Astrocyte (in vitro differentiated cells and primary cell): Measurements from ENCODE around the gene CSNK1G2. TPM values are rescaled to one million over a fixed set of nuclear protein-coding genes. Genes with fewer than 3 reads are reported as not detected.

Experiments used
- DNase-seq: peaks from one replicate; pipeline ENCODE4 v3.0.0-alpha.2; 2010; ENCODE audit warnings: low read depth
- FAIRE-seq: peaks from 2 replicates; lab custom pipeline; 2011; peaks lifted over from hg19 to GRCh38; lab: Jason Lieb, UNC
- H2AFZ ChIP-seq: 2 replicates; pipeline ENCODE4 v1.6.0; 2012; ENCODE audit warnings: low read depth, low read length, inconsistent platforms
- H3K27ac ChIP-seq: 2 replicates; pipeline ENCODE4 v1.5.1; 2011; ENCODE audit warnings: low read depth, low read length, inconsistent platforms
- H3K27me3 ChIP-seq: 2 replicates; pipeline ENCODE4 v1.6.0; 2011; ENCODE audit warnings: low read length, inconsistent platforms; ENCODE audit not compliant: insufficient read depth
- H3K36me3 ChIP-seq: 2 replicates; pipeline ENCODE4 v1.5.1; 2011; ENCODE audit warnings: low read length, inconsistent platforms; ENCODE audit not compliant: insufficient read depth
- H3K4me1 ChIP-seq: 2 replicates; pipeline ENCODE4 v1.5.1; 2011; ENCODE audit warnings: low read length, inconsistent platforms; ENCODE audit not compliant: insufficient read depth
- H3K4me2 ChIP-seq: 2 replicates; pipeline ENCODE4 v1.6.0; 2012; ENCODE audit warnings: low read length, inconsistent platforms
- H3K4me3 ChIP-seq: 2 replicates; pipeline ENCODE4 v1.5.1; 2011; ENCODE audit warnings: low read depth, mild to moderate bottlenecking, low read length, inconsistent platforms; ENCODE audit not compliant: insufficient read depth
- H3K79me2 ChIP-seq: 2 replicates; pipeline ENCODE4 v1.6.0; 2012; ENCODE audit warnings: mild to moderate bottlenecking, low read length, inconsistent platforms; ENCODE audit not compliant: insufficient read depth
- H3K9ac ChIP-seq: 2 replicates; pipeline ENCODE4 v1.6.0; 2012; ENCODE audit warnings: mild to moderate bottlenecking, low read length, inconsistent platforms
- H3K9me3 ChIP-seq: 2 replicates; pipeline ENCODE4 v1.5.1; 2012; ENCODE audit warnings: low read depth, mild to moderate bottlenecking, low read length, inconsistent platforms; ENCODE audit not compliant: insufficient read depth
- H4K20me1 ChIP-seq: 2 replicates; pipeline ENCODE4 v1.6.0; 2012; ENCODE audit warnings: low read length, inconsistent platforms; ENCODE audit not compliant: insufficient read depth
- H3K27ac Mint-ChIP-seq: one replicate; pipeline ENCODE4 v1.8.0; 2021; ENCODE audit warnings: mild to moderate bottlenecking, mixed read lengths; ENCODE audit not compliant: unreplicated experiment
- H3K27me3 Mint-ChIP-seq: one replicate; pipeline ENCODE4 v1.8.0; 2021; ENCODE audit warnings: low read depth, mixed read lengths; ENCODE audit not compliant: unreplicated experiment
- H3K36me3 Mint-ChIP-seq: one replicate; pipeline ENCODE4 v1.8.0; 2021; ENCODE audit warnings: low read depth, mixed read lengths; ENCODE audit not compliant: unreplicated experiment
- H3K4me1 Mint-ChIP-seq: one replicate; pipeline ENCODE4 v1.8.0; 2021; ENCODE audit warnings: low read depth, mixed read lengths; ENCODE audit not compliant: unreplicated experiment
- H3K4me3 Mint-ChIP-seq: one replicate; pipeline ENCODE4 v1.8.0; 2021; ENCODE audit warnings: mild to moderate bottlenecking, moderate library complexity, mixed read lengths; ENCODE audit not compliant: unreplicated experiment
- H3K9me3 Mint-ChIP-seq: one replicate; pipeline ENCODE4 v1.8.0; 2021; ENCODE audit warnings: mild to moderate bottlenecking, mixed read lengths; ENCODE audit not compliant: unreplicated experiment
- CTCF ChIP-seq: IDR thresholded peaks from 2 replicates; pipeline ENCODE4 v1.5.1; 2011; ENCODE audit warnings: low read depth, mild to moderate bottlenecking, inconsistent platforms, low read length, moderate library complexity; ENCODE audit not compliant: insufficient read depth
- EZH2 ChIP-seq: IDR thresholded peaks from 2 replicates; pipeline ENCODE4 v1.6.1; 2012; ENCODE audit warnings: mild to moderate bottlenecking, low read length, inconsistent platforms; ENCODE audit not compliant: insufficient read depth
- total RNA-seq: library from RNA; stranded (reverse); gene quantifications from 2 replicates; pipeline ENCODE4 v1.2.1, GENCODE V29; 2021

Gene CSNK1G2
- total RNA-seq, 1 donor from 2014 or later, result 64.1 TPM

- Mint-ChIP-seq H3K36me3 (peaks cover 5% of the 10 kb centered on the region), H3K27ac (no peak overlapping the region), H3K9me3 (no peaks in the 10 kb centered on the region), H3K4me1 (peaks cover 1% of the 10 kb centered on the region), H3K27me3 (no peaks in the 10 kb centered on the region), H3K4me3 (no peak overlapping the region)
- peaks cover 76% of the 10 kb centered on the region for H3K79me2 ChIP-seq
- H3K9me3 ChIP-seq, result no peaks in the 10 kb centered on the region
- DNase-seq (no peak), FAIRE-seq (no peak)
- H3K4me2 ChIP-seq, result no peak overlapping the region
- H3K4me1 ChIP-seq, result no peaks in the 10 kb centered on the region
- H3K27me3 ChIP-seq, result no peaks in the 10 kb centered on the region
- TF ChIP-seq CTCF (no peak), EZH2 (no peak)
- peaks cover 79% of the 10 kb centered on the region for H4K20me1 ChIP-seq
- H3K36me3 ChIP-seq, result no peaks in the 10 kb centered on the region
- H3K9ac ChIP-seq, result no peak overlapping the region
- no peak overlapping the region for H3K27ac ChIP-seq
- H3K4me3 ChIP-seq, result no peak overlapping the region
- no peak overlapping the region for H2AFZ ChIP-seq
Observed at GRCh38 chr19:1959928-1960589, 19.1 kb downstream of the CSNK1G2 start.

GRCh38 chr19:1961000-1961883 lies 20.3 kb downstream of the CSNK1G2 start:
- H3K27me3 Mint-ChIP-seq, result no peaks in the 10 kb centered on the region
- no peaks in the 10 kb centered on the region for H3K9me3 ChIP-seq
- peaks cover 8% of the 10 kb centered on the region for H3K36me3 Mint-ChIP-seq
- H2AFZ ChIP-seq, result no peak overlapping the region
- no peak overlapping the region for H3K27ac ChIP-seq
- H3K4me3 Mint-ChIP-seq, result no peak overlapping the region
- H3K4me1 ChIP-seq, result no peaks in the 10 kb centered on the region
- H4K20me1 ChIP-seq, result peaks cover 77% of the 10 kb centered on the region
- H3K27ac Mint-ChIP-seq, result no peak overlapping the region
- H3K4me1 Mint-ChIP-seq, result peaks cover 3% of the 10 kb centered on the region
- no peaks in the 10 kb centered on the region for H3K27me3 ChIP-seq
- H3K9ac ChIP-seq, result no peak overlapping the region
- H3K9me3 Mint-ChIP-seq, result no peaks in the 10 kb centered on the region
- no peaks in the 10 kb centered on the region for H3K36me3 ChIP-seq
- peaks cover 73% of the 10 kb centered on the region for H3K79me2 ChIP-seq
- no peak overlapping the region for H3K4me2 ChIP-seq
- no peak overlapping the region for H3K4me3 ChIP-seq
- no peak for DNase-seq
- TF ChIP-seq CTCF, result no peak
- TF ChIP-seq EZH2, result no peak
- FAIRE-seq, result no peak
